ENCODE results near the gene RAB11FIP4. TPM values are rescaled to one million over a fixed set of nuclear protein-coding genes. Genes with fewer than 3 reads are reported as not detected.

RAB11FIP4 gene
- total RNA-seq, 4 donors from 2014 or later: 0.33 to 2.0 (median 1.2) TPM

DNA sequence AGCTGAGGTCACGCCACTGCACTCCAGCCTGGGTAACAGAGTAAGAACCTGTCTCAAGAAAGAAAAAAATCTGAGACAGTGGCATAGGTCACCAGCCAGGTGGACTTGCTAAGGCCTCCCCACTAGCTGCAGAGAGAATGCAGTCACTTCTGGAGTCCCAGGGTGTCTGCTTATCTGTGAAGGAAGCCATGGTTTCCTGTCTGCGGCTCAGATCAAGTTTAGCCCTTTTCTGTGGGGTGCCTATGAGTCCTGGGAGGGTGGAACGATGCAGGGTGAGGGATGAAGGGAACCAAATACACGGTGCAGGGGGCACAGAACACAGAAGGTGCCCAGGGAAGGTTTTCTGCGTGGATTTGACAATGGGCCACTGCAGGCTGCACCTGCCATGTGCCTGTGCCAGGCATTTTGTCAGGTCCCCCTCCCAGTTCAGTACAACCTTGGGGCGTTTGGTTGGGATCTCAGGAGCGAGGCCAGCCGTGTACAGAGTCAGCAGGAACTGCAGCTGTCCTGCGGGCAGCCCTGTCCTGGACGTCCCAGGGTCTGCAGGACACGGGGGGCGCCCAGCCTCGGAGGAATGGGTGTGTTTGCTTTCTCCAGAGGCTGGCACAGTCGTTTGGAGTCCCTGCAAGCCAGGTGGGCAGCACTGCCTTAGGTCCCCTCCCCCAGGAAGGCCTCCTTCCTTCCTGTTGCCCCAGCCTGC is 41.8 kb downstream of the RAB11FIP4 start:
- TF ChIP-seq, protein P1, sequence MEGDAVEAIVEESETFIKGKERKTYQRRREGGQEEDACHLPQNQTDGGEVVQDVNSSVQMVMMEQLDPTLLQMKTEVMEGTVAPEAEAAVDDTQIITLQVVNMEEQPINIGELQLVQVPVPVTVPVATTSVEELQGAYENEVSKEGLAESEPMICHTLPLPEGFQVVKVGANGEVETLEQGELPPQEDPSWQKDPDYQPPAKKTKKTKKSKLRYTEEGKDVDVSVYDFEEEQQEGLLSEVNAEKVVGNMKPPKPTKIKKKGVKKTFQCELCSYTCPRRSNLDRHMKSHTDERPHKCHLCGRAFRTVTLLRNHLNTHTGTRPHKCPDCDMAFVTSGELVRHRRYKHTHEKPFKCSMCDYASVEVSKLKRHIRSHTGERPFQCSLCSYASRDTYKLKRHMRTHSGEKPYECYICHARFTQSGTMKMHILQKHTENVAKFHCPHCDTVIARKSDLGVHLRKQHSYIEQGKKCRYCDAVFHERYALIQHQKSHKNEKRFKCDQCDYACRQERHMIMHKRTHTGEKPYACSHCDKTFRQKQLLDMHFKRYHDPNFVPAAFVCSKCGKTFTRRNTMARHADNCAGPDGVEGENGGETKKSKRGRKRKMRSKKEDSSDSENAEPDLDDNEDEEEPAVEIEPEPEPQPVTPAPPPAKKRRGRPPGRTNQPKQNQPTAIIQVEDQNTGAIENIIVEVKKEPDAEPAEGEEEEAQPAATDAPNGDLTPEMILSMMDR (IDR thresholded peaks at IDR 0.05; ENCODE audit: low read depth): no peak

DNA sequence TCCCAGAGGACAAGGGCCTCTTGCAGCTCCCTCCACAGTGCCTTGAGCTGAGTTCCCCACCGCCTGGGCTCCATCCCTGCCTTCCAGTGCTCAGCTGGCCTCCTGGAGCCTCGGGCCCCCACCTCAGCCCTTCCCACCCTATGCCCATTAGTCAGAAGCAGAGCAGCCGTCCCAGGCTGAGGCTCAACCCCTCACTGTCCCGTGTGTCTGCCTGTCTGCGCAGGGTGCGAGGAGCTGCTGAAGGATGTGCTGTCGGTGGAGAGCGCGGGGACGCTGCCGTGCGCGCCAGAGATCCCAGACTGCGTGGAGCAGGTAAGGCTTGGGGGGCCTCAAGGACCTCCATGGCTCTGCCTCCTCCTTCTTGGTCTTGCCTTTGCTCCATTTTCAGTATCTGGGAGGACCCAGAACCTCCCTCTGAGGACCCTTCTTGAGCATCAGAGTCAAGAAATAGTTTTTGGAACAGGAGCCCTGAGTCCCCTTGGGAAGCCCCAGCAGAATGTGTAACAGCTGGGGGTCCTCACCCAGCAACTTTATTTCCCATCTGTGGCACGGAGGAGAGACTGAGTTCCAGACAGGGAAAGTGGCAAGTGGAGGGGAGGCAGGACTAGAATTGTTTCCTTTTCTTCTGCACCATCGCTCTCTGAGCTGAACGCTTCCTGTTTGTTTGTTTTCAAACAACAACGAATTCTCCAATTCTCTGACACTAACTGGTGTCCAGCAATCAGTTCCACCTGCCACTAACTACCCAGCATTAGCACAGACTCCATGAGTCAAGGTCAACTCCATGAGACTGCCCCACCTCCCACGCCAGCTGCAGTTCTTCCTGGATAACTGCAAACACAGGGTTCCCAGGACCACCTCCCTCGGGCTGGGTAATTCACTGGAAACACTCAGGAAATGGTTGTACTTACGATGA is 42.6 kb downstream of the RAB11FIP4 start:
- TF ChIP-seq, protein P1 (IDR thresholded peaks at IDR 0.05; ENCODE audit: low read depth): no peak

DNA sequence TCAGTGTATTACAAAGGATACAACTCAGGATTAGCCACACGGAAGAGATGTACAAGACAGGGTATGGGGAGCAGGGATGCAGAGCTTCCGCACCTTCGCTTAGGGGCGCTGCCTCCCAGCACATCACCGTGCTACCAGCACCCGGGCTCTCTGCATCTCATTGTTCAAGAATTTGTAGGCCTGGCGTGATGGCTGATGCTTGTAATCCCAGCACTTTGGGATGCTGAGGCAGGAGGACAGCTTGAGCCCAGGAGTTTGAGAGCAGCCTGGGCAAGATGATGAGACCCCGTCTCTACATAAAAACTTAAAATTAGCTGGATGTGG is 43.2 kb downstream of the RAB11FIP4 start:
- TF ChIP-seq, protein P1 (IDR thresholded peaks at IDR 0.05; ENCODE audit: low read depth): no peak

DNA sequence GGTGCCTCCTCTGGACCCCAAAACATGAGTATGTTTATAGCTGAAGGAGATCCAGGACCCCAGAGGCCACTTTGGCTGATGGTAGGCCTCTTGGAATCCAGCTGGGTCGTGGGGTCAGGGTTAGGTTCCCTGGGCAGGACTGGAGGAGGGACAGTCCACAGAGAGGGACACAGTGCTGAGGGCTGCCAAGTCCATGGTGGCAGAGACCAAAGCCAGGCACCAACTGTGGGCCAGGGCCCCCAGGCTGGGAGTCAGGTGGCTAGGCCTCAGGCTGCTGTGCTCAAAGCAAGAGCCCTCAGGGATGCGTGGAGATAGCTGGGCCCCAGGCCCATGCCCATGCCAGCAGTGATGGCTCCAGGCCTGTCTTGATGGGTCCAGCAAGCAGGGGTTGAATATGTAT is 44.1 kb downstream of the RAB11FIP4 start:
- TF ChIP-seq, protein P1 (IDR thresholded peaks at IDR 0.05; ENCODE audit: low read depth): no peak

DNA sequence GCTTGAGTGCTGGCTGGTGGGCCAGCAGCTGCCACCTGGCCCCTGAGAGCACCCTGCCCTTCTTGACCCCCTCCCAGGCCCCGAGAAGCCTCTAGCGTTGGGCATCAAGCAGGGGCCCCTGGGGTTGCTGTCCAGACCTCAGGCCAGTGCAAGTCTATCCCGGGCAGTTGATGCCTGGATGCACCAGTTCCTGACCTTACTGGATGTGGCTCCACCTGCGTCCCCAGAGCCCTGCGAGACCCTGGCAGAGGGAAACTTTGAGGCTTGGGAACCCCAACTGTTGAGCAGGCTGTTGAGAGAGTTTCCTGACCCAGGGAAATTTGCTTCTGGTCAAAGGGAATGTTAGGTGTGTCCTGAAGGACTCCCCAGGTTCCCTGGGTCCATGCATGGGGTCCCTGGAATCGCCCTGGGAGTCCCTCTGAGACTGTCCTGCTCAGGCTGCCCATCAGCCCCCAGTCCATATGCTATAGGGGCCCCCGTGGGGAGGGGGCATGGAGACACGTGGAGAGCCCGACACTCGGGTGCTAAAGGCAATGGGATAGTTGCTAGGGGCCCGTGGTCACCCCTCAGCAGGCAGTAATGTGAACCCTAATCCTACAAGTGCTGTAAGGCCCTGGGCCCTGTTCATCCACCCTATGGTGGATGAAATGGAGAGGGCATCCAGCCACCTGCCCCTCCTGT is 46.4 kb downstream of the RAB11FIP4 start:
- TF ChIP-seq, protein P1 (IDR thresholded peaks at IDR 0.05; ENCODE audit: low read depth): no peak

DNA sequence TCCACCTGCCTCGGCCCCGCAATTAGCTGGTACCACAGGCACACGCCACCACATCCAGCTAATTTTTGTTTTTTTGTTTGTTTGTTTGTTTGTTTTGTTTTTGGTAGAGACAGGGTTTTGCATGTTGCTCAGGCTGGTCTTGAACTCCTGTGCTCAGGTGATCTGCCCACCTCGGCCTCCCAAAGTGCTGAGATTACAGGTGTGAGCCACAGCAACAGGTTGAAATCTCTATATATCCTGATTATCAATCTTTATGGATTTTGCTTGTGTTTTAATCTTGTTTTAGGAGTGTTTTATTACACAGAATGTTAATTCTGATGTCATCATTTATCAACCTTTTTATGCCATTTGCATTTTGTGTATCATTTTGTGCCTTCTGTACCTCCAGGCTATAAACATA is 48.2 kb downstream of the RAB11FIP4 start:
- TF ChIP-seq, protein P1 (IDR thresholded peaks at IDR 0.05; ENCODE audit: low read depth): no peak

DNA sequence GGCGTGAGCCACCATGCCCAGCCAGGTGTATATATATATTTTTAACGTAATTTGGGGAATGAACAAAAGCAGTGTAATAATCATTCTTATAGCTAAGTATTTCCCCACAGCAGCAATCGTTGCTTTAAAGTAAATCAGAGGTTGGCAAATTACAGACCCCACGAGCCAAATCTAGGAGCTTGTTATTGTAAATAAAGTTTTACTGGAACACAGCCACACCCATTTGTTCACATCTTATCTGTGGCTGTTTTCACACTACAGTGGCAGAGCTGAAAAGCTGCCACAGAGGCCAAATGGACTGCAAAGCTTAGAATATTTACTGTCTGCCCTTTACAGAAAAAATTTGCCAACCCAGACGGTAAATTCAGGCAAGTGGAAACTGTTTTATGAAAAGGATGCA is 50.8 kb downstream of the RAB11FIP4 start:
- TF ChIP-seq, protein P1 (IDR thresholded peaks at IDR 0.05; ENCODE audit: low read depth): no peak

All from subcutaneous adipose tissue (tissue), 4 donors.